CD4-positive, alpha-beta T cell treated with Interleukin-6 for 4 hours (primary cell): ENCODE results near the gene METTL21C.

Source experiments
- DNase-seq: peaks from one replicate; pipeline ENCODE4 v3.0.0-alpha.2; 2020; ENCODE audit warnings: mixed read lengths

The METTL21C gene

GRCh38 chr13:102657630-102658029 is 37.2 kb downstream of the METTL21C start:
- no peak for DNase-seq

DNA sequence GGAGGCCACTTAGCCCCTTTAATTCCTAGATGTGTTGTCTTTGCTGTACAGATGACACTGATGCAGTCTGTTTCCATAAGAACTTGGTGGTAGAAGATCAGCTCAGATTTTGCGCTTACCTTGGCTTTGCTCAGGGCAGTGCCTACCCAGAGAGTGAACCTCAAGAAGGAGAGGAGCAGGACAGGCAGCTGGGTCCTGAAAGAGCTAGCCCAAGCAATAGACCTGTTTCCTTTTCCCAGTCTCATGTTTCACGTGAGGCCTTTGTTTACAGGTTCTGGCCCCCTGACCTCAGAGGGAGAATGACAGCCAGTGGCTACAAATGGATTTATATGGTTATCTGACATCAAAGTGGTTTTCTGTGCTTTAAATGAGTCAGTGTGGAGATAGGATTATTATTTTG is 40.1 kb downstream of the METTL21C start:
- DNase-seq = no peak

DNA sequence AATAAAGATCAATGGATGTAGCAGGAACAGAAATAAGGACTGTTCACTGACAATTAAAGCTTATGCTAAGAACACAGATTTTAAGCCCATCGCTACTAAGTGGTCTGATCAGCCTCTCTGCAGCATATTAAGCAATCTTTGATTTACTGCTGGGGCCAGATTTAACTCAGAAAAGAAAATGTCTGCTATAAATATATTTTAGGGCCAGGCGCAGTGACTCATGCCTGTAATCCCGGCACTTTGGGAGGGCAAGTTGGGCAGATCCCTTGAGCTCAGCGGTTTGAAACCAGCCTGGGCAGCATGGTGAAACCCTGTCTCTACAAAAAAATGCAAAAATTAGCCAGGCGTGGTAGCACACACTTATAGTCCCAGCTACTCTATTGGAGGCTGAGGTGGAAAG is 43.0 kb downstream of the METTL21C start:
- no peak for DNase-seq

GRCh38 chr13:102651392-102651791 is 43.5 kb downstream of the METTL21C start:
- no peak for DNase-seq

DNA sequence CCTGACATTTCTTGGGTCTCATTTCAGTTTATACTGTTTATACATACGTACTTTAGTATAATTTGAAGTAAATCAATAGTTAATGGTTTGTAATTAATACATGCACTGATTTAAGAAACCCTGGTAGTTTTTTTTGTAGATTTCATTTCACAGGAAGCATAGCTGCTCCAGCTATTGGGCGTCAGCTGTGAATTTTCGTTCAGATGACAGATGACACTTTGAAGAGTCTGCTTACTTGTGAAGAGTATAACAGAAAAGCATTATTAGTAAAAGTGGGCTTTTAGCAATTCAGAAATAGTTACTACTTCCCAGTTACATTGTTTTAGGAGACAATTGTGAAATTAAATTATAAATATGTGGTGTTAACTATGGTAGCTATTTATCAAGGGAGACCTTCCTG is 44.4 kb downstream of the METTL21C start:
- no peak for DNase-seq

DNA sequence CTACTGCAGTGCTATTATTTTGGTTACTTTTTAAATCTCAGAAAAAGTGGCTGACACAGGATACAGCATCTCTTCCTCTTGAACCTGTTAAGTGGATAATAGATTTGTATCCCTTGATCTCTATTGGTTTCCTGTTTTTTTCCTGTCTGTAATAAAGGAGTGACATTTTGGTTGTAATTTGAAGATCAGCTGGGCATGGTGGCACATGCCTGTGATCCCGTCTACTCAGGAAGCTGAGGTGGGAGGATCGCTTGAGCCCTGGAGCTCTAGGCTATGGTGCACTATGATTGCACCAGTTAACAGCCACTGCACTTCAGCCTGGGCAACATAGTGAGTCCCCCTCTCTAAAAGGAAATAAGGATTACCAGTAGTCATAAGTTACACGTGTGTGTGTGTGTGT is 46.8 kb downstream of the METTL21C start:
- DNase-seq = no peak

DNA sequence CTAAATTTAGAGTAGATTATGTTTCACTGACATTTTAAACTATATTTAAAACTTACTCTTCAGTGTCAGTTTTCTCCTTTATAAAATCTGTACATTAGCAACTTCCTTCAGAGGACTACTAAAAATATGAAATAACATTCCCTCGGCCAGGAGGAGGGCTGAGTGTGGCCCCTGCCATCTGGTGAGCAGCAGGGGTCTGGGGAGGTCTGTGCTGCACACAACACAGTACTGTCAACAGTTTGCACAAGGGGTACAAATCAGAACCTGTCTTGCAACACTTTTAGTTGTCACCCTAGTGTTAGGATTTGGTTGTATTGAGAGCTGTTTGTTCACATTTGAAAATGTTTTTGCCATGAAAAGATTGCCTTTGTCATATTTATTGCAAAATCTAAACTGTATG is 49.1 kb downstream of the METTL21C start:
- no peak for DNase-seq

- no peak for DNase-seq
These were observed 51.2 kb downstream of the METTL21C start for GRCh38 chr13:102643656-102644055.

- DNase-seq = no peak
These were observed 52.4 kb downstream of the METTL21C start for GRCh38 chr13:102642475-102642874.

DNA sequence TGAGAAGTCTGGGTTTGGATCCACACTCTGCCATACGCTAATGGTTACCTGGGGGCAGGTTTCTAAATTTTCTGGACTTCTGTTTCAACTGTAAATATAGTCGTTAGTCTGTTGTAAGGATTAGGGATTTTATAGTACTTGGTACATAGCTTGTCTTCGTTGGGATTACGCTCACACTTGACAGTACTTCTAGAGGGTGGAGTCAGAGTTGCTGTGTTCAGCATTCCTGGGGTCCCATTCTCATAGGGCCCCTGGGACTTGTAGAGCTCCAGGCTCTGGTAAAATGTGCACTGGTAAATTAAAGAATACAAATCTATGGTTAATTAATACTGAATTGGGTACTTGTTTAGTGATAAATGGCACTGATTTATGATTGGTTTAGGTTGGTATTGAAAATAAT is 52.8 kb downstream of the METTL21C start:
- no peak for DNase-seq

- DNase-seq = no peak
These were observed 56.1 kb downstream of the METTL21C start for GRCh38 chr13:102638741-102639140.
